GM23248 (cell line): Measurements from ENCODE around the gene PNPLA3. TPM values are rescaled to one million over a fixed set of nuclear protein-coding genes. Genes with fewer than 3 reads are reported as not detected.

Experiments
- DNase-seq: peaks from one replicate; pipeline ENCODE4 v3.0.0-alpha.2; 2015
- H2AFZ ChIP-seq: fragments of 200-600 bp; sonication (generic); 2 replicates; pipeline ENCODE4 v1.6.1; 2016; ENCODE audit warnings: antibody characterized with exemption
- H3F3A ChIP-seq: fragments of 200-600 bp; sonication (generic); 2 replicates; pipeline ENCODE4 v1.6.1; 2016; ENCODE audit warnings: mild to moderate bottlenecking, antibody characterized with exemption, mixed run types; ENCODE audit not compliant: insufficient read depth
- H3K27ac ChIP-seq: fragments of 200-600 bp; sonication (generic); 2 replicates; pipeline ENCODE4 v1.5.1; 2016; ENCODE audit warnings: mild to moderate bottlenecking
- H3K27me3 ChIP-seq: fragments of 200-600 bp; sonication (generic); replicated peaks from 2 replicates; pipeline ENCODE4 v1.6.1; 2016; ENCODE audit warnings: mild to moderate bottlenecking; ENCODE audit not compliant: insufficient read depth
- H3K36me3 ChIP-seq: fragments of 200-600 bp; sonication (generic); 2 replicates; pipeline ENCODE4 v1.6.1; 2016; ENCODE audit warnings: low read depth, mild to moderate bottlenecking
- H3K4me1 ChIP-seq: fragments of 200-600 bp; sonication (generic); 2 replicates; pipeline ENCODE4 v1.6.1; 2016; ENCODE audit warnings: mild to moderate bottlenecking; ENCODE audit not compliant: insufficient read depth
- H3K4me2 ChIP-seq: fragments of 200-600 bp; sonication (generic); one replicate; pipeline ENCODE4 v1.6.1; 2016; ENCODE audit warnings: mild to moderate bottlenecking; ENCODE audit not compliant: unreplicated experiment
- H3K4me3 ChIP-seq: fragments of 200-600 bp; sonication (generic); 2 replicates; pipeline ENCODE4 v1.5.1; 2016; ENCODE audit warnings: mild to moderate bottlenecking
- H3K79me2 ChIP-seq: fragments of 200-600 bp; sonication (generic); 2 replicates; pipeline ENCODE4 v1.6.1; 2016; ENCODE audit warnings: mild to moderate bottlenecking; ENCODE audit not compliant: insufficient read depth
- H3K9ac ChIP-seq: fragments of 200-600 bp; sonication (generic); 2 replicates; pipeline ENCODE4 v1.6.1; 2016; ENCODE audit warnings: mild to moderate bottlenecking
- H3K9me2 ChIP-seq: fragments of 200-600 bp; sonication (generic); 2 replicates; pipeline ENCODE4 v1.6.1; 2016; ENCODE audit warnings: mixed run types, mild to moderate bottlenecking, moderate library complexity; ENCODE audit not compliant: insufficient read depth
- H3K9me3 ChIP-seq: fragments of 200-600 bp; sonication (generic); one replicate; pipeline ENCODE4 v1.6.1; 2017; ENCODE audit warnings: low read depth
- H4K20me1 ChIP-seq: fragments of 200-600 bp; sonication (generic); 2 replicates; pipeline ENCODE4 v1.6.0; 2016; ENCODE audit not compliant: insufficient read depth
- EZH2 ChIP-seq: fragments of 200-600 bp; sonication (generic); IDR thresholded peaks from 2 replicates; pipeline ENCODE4 v1.6.1; 2018; ENCODE audit warnings: antibody characterized with exemption, mild to moderate bottlenecking; ENCODE audit not compliant: insufficient read depth, poor library complexity, severe bottlenecking
- EZH2phosphoT487 ChIP-seq: fragments of 200-600 bp; sonication (generic); IDR thresholded peaks from 2 replicates; pipeline ENCODE4 v1.6.1; 2018; ENCODE audit warnings: antibody characterized with exemption, moderate library complexity, mild to moderate bottlenecking, low read depth; ENCODE audit not compliant: insufficient read depth
- WGBS, 2 experiments: methylation state at CpG; one replicate each; pipeline ENCODE4 v1.1.6; 2015 to 2017; ENCODE audit warnings: low lambda C conversion rate in 2 of 2, low coverage in 1 of 2; ENCODE audit errors: missing lambda C conversion rate in 2 of 2; 5-methylcytosine and 5-hydroxymethylcytosine counted together
- in situ Hi-C: fragments of 300-500 bp; cut with MboI; formaldehyde crosslinking; loops from 2 replicates; pipeline ENCODE4 v1.15.0; 2020
- polyA plus RNA-seq: library from polyadenylated mRNA; unstranded; fragments of >200 nt; fragmentation: Nextera tagmentation; extraction: Ambion mirVana; gene quantifications from 2 replicates; pipeline ENCODE4 v1.2.1, GENCODE V29; 2016
- total RNA-seq: library from RNA; depleted of rRNA; stranded (reverse); fragments of >200 nt; shearing (Covaris generic); gene quantifications from 2 replicates; pipeline ENCODE4 v1.2.3, GENCODE V29; 2014

Gene PNPLA3
- total and polyA plus RNA-seq, 2 experiments from 2014 or later: 0.54 to 1.4 TPM

DNA sequence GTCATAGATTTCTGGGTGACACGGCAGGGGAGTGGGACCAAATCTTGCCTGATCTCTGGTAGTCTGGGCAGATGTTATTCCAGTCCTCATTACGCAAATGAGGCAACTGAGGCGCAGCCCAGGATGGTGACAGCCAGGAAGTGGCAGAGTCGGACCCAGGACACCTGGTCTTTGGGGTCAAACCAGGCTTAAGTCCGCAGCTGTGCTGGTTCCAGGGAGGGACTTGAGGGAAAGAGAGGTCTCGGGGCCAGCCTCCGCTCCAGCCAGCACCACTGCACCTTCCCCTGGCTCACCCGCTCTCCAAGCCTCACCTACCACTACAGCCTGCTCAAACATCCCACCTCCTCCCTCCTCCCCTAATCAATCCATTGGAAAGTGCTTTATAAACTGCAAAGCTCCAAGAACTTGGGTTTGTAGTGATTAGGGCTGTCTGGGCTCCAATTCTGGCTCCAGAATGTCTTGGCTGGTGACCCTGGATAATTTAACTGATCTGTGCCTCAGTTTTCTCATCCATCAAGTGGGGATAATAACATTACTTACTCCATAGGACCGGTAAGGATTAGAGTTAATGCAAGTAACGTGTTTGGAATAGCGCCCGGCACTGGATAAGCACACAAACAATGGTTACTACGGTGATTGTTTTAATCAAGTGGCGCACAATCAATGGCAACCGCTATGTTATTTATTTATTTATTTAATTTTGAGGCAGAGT is 31.3 kb upstream of the PNPLA3 start:
- Histone ChIP-seq H3K4me3 (no peak overlapping the region), H3K4me2 (no peak overlapping the region), H3K79me2 (no peaks in the 10 kb centered on the region), H3K27ac (no peak overlapping the region), H3F3A (no peaks in the 10 kb centered on the region), H2AFZ (no peak overlapping the region), H3K4me1 (no peaks in the 10 kb centered on the region), H3K27me3 (peaks cover 27% of the 10 kb centered on the region), H3K9me2 (no peaks in the 10 kb centered on the region), H3K9ac (no peak overlapping the region), H4K20me1 (no peaks in the 10 kb centered on the region), H3K9me3 (no peaks in the 10 kb centered on the region), H3K36me3 (no peaks in the 10 kb centered on the region)
- no peak for DNase-seq
- in situ Hi-C loops: no loop called here
- TF ChIP-seq EZH2 (no peak), EZH2phosphoT487 (no peak)
- WGBS, 2 experiments: 42 to 46% methylated on average over 15 of the region's 15 CpGs

DNA sequence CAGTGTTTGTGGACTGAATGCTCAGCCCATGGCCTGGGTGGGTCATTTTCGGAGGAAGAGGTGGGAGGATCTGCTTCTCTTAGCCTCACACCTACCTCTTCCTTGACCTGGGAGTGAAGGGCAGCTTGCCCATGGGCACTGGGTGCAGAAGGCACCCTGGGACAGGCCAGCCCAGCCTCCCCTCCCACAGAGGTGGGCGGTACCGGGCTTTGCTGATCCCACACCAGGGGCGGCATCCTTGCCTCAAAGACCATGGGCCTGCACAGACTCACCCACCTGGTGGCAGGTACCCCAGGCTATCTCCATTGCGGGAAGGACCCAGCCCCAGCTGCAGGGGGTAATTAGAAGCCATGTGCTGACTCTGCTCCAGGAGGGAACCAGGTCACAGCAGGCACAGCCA is 30.3 kb upstream of the PNPLA3 start:
- no peaks in the 10 kb centered on the region for H3K9me3 ChIP-seq
- no peaks in the 10 kb centered on the region for H4K20me1 ChIP-seq
- H3K4me3 ChIP-seq: no peak overlapping the region
- no peak overlapping the region for H2AFZ ChIP-seq
- 73 to 77% methylated on average over 5 of the region's 5 CpGs for WGBS, 2 experiments
- TF ChIP-seq EZH2: no peak
- TF ChIP-seq EZH2phosphoT487: no peak
- no peaks in the 10 kb centered on the region for H3K36me3 ChIP-seq
- in situ Hi-C loops: no loop called here
- no peaks in the 10 kb centered on the region for H3K9me2 ChIP-seq
- peaks cover 27% of the 10 kb centered on the region for H3K27me3 ChIP-seq
- H3K4me2 ChIP-seq: no peak overlapping the region
- no peaks in the 10 kb centered on the region for H3K79me2 ChIP-seq
- H3K9ac ChIP-seq: no peak overlapping the region
- H3K27ac ChIP-seq: no peak overlapping the region
- peaks cover 5% of the 10 kb centered on the region; the same call in 1 of the 2 replicates for H3K4me1 ChIP-seq
- no peak for DNase-seq
- H3F3A ChIP-seq: no peaks in the 10 kb centered on the region

DNA sequence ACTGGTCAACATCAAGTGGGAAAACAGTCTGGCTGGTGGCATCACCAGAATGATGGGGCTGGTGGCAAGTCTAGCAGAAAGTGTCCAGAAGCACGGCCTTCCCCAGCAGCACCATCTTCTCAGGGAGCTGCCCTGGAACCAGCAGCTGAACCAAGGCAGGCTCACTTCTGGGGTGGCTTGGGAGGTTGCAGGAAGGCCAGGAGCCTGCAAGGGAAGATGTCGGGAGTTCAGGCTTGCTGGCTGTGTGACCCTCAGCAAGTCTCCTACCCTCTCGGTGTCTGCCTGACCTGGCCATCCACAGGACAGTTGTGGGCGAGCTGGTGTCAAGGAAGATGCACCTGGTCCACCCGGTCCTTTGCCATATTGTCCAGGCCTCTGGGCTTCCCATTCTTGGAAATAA is 29.5 kb upstream of the PNPLA3 start:
- Histone ChIP-seq H3K27ac (no peak overlapping the region), H2AFZ (no peak overlapping the region), H3K27me3 (peaks cover 27% of the 10 kb centered on the region), H3K9me2 (no peaks in the 10 kb centered on the region), H3K9me3 (no peaks in the 10 kb centered on the region), H3K9ac (no peak overlapping the region), H3K4me3 (no peak overlapping the region), H3F3A (no peaks in the 10 kb centered on the region), H3K4me1 (peaks cover 6% of the 10 kb centered on the region; the same call in 1 of the 2 replicates), H4K20me1 (no peaks in the 10 kb centered on the region), H3K4me2 (no peak overlapping the region), H3K36me3 (no peaks in the 10 kb centered on the region), H3K79me2 (no peaks in the 10 kb centered on the region)
- no peak for DNase-seq
- WGBS, 2 experiments: 81 to 85% methylated on average over 5 of the region's 5 CpGs
- in situ Hi-C loops: no loop called here
- TF ChIP-seq EZH2phosphoT487 (no peak), EZH2 (no peak)

DNA sequence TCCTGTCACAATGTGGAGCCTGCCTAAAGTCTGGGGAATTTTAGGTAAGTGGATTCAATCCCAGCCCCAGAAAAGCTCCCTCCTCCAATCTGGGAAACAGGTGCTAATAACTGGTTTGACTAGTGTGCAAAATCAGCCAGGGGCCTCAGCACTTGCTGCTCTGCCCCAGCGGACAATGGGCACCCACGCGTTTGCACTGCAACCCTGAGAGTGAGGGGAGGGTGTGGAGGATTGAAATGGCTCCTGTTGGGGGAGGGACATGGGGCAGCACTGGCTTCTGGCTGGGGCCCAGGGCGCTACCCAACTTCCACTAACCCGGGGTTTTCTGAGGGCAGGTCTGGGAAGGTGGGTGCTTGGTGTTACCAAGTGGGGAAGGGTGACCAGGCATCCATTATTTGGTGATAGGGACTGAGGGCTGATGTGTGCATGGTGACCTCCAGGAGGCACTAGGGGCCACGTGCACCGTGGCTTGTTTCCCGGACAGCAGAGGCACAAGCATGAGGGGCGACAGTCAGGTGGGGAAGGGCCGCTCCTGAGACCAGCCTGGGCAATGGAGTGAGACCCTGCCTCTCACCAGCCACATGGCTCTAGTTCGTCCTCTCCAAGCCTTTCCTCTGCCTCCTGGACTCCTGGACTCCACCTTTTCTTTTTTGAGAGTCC is 27.5 kb upstream of the PNPLA3 start:
- Histone ChIP-seq H3F3A (no peaks in the 10 kb centered on the region), H3K9me3 (no peaks in the 10 kb centered on the region), H3K9me2 (no peaks in the 10 kb centered on the region), H3K4me1 (peaks cover 6% of the 10 kb centered on the region; the same call in 1 of the 2 replicates), H4K20me1 (no peaks in the 10 kb centered on the region), H2AFZ (no peak overlapping the region), H3K36me3 (no peaks in the 10 kb centered on the region), H3K4me3 (no peak overlapping the region), H3K27ac (no peak overlapping the region), H3K79me2 (no peaks in the 10 kb centered on the region), H3K27me3 (peaks cover 17% of the 10 kb centered on the region), H3K4me2 (no peak overlapping the region), H3K9ac (no peak overlapping the region)
- TF ChIP-seq EZH2phosphoT487: no peak
- in situ Hi-C loops: no loop called here
- DNase-seq: no peak
- 45 to 46% methylated on average over 11 of the region's 11 CpGs for WGBS, 2 experiments
